ENCODE results near the gene FNBP1L.

FNBP1L gene

DNA sequence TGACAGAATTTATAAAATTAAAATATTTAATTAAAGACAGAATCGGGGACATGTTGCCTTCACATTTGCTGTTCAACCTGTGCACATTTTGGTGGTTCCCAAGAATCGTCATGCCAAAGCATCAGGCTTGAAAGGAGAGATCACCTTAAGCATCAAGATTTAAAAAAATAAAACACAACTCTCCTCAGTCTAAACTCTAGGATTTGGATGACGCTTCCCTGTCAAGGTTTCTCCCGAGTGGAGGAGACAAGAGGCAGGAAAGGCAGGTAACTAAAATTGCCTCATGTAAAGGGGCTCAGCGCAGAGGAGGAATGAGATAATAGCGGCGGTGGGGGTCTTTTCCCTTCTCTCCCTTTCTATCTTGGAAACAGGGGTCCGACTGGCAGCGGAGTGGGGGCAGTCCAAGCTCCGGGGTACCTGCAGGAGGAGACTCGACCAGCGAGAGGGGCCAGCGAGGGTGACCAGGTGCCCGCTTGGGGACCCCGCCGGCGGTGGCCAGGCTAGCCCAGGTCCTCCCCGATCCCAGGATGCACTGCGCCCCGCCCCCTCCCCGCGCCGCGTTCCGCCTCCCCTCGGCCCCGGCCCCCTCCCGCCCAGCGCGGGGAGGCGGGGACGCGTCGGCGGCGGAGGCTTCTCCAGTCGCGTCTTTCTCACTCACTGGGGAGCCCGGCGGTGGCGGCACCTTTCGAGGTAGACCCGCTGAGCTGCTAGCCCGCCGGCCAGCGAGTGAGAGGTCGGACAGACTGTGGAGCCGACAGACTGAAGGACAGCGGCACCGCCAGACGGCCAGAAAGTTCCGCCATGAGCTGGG lies at the start of gene FNBP1L:
Gene FNBP1L, plus strand, starts transcription at position 638 of the 811 bp plus-strand sequence. Its CDS starts 164 bp downstream, at position 802.
- FAIRE-seq: no peak

DNA sequence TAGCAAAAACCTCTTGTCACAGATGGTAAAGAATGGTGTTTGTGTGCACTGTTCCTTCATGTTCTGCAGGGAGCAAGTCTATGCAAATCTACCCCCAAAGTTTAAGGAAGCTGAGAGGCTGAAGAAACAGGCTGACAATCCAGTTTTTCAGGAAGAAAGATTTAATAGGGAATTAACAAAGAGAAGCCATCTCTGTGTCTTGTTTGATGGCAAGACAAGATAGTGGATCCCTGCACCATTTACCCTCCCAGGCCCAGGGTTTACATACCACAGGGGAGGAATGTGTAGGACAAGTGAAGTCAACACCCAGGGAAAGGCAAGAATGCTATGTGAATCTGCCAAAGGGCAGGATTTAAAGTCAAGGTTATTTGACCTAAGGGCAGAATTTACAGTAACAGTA lies 48.1 kb upstream of the FNBP1L start:
- FAIRE-seq: no peak

DNA sequence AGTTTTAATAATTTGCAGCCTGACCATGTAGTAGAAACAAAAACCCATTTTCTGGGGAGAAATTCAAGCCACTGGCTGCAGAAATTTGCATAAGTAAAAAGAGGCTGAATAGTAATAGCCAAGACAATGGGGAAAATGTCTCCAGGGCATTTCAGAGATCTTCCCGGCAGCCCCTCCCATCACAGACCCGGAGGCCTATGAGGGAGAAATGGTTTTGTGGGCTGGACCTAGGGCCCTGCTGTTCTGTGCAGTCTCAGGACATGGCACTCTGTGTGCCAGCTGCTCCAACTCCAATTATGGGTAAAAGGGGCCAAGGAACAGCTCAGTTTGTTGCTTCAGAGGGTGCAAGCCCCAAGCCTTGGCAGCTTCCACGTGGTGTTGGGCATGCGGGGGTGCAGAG lies 39.7 kb upstream of the FNBP1L start:
- no peak for FAIRE-seq

DNA sequence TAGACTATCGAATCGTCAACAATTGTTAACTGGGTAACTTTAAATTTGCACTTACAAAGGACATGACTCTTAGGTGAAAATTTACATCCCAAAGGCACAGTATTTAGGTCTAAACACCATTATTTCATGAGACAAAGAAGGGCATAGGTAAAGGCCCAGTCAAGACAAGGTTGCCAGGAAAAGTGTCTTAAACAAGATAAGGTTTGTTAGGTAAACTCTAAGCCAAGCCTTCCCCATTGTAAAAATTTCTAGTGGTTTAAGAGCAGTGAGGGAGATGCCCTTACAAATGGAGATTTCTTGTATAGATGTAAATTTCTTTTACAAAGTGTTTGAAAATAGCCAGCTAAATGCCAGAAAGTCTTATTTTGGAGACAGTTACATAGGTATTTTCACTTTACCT lies 36.9 kb upstream of the FNBP1L start:
- no peak for FAIRE-seq

DNA sequence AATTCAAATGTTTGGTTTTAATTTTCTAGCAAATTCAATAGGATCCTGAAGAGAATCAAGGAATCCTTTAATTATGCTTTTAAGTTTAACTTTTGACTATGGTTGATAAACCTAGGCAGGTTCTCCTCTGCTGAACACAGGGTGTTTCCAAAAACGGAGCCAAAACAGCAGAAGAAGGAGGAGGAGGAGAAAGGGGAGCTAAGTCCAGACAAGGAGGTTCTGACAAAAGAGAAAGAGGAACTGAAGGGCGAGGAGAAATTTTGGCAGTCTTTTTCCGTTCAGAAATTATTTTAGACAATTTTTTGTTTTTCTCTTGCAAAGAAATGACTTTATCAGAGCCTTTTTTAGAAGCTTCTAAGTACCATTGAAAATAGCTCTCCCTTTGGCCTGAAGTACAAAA lies 33.2 kb upstream of the FNBP1L start:
- no peak for FAIRE-seq

DNA sequence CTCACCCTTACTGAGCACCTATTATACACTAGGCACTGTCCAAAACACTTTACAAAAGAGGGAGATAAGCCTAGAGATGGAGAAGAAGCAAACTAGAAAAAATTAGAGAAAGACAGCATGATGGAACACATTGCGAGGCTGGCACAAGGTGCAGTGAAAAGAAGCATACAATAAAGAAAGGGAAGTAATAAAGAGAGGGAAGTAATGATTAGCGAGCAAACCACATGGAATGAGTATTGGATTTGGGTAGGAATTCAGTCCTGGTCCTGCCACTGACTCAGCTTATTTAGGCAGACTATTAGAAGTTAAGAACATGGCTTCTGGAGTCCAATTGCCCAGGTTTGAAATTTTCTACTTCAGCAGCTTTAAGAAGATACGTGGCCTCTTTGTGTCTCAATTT lies 32.6 kb upstream of the FNBP1L start:
- FAIRE-seq: no peak

DNA sequence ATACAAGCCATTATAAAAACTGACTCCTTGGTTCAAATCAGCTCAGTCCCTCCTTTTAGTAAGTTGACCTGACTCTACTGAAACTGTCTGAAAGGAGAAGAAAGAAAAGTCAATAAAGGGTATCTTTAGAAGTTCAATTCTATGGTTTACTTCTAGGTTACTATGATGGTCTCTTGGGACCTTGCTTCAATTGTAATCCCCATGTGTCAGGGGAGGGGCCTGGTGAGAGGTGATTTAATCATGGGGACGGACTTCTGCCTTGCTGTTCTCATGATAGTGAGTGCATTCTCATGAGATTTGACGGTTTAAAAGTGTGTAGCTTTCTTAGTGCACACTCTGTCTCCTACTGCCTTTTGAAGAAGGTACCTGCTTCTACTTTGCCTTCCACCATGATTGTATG lies 31.7 kb upstream of the FNBP1L start:
- no peak for FAIRE-seq

DNA sequence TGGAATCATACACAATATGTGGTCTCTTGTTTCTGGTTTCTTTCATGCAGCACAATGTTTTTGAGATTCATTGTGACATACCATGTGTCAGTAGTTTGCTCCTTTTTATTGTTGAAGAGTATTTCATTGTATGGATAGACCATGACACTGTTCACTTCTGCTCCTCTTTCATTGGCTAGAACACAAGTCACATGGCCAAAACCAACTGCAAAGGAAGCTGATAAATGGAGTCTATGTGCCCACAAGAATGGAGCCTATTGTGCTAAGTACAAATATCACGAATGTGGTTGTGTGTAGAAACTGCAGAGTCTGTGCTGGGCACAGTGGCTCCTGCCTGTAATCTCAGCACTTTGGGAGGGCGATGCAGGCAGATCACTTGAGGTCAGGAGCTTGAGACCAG lies 28.6 kb upstream of the FNBP1L start:
- no peak for FAIRE-seq

DNA sequence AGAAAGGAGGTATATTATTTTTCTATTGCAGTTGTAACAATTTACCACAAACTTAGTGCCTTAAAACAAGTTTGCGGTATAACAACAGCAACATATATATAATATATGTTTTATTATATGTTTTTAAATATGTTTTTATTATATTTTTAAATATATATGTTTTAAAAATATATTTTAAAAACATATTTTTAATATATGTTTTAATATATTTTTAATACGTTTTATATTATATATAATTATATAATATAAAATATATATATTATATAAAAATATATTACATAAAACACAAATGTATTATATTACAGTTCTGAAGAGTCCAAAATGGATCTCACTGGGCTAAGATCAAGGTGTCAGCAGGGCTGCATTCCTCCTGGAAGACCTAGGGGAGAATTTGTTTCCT lies 27.5 kb upstream of the FNBP1L start:
- FAIRE-seq: peak; percentile 95

DNA sequence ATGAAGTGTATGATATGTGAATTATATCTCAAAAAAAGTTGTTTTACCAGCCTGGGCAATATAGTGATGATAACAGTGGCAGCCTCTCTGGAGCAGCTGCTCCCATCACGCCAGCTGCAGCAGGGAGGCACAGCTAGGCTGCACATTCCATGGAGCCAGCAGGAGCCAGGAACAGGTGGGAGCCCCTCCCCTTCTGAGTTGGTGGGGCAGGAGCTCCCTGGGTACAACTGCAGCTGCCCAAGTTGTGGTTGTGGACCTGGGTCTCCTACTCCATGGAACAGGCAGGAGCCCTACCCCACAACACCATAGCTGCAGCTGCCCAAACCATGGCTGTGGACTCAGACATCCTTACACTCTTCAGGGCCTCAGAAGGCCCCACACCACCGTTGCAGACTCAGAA lies 21.7 kb upstream of the FNBP1L start:
- FAIRE-seq: no peak

DNA sequence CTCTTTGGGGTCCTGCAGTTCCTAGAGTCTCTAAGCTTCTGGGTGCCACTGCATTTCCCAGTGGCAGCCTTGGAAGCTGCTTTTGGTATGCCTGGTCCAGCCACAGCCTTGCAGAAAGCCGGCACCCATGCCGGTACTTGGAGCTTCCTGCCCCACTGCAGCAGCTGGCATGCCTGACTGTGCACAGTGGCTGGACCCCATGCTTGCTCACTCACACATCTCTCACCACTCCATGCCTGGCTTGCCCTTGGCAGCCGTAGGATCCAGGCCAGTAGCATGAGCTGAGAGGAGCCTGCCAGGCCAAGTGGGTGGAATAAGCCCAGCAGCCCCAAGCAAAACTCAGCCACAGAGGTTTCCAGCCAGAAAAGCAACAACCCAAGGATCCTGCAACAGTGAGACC lies 20.3 kb upstream of the FNBP1L start:
- no peak for FAIRE-seq

DNA sequence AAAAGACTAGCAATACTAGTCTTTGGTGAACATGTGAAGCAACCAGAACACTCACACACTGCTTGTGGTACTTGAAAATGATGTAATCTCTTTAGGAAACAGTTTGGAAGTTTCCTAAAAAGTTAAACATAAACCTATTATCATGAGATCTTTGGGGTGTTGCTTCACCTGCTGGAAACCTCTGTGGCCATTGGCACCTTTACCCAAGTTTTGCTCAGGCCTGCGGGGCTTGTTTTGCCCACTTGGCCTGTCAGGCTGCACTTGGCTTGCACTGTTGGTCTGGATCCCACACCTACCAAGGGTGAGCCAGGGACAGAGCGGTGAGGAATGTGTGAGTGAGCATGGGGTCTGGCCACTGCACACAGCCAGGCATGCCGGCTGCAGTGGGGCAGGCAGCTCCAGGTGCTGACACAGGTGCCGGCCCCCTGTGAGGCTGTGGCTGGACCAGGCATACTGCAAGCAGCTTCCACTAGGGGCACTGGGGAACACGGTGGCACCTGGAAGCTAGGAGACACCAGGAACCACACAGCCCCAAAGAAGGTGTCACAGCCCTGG lies 14.4 kb upstream of the FNBP1L start:
- no peak for FAIRE-seq

DNA sequence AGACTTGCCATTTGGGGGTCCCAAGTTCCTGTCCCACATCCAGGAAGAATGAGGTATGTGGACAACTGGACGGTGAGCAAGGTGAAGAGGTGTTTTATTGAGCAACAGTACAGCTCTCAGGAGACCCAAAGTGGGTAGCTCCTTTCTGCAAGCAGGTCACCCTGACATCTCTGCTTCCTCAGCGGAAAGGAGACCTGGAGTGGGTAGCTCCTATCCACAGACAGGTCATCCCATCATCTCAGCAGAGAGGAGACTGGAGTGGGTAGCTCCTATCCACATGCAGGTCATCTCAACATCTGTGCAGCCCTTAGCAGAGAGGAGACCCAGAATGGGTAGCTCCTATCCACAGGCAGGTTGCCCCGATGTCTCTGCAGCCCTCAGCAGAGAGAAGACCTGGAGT lies 13.8 kb upstream of the FNBP1L start:
- no peak for FAIRE-seq

DNA sequence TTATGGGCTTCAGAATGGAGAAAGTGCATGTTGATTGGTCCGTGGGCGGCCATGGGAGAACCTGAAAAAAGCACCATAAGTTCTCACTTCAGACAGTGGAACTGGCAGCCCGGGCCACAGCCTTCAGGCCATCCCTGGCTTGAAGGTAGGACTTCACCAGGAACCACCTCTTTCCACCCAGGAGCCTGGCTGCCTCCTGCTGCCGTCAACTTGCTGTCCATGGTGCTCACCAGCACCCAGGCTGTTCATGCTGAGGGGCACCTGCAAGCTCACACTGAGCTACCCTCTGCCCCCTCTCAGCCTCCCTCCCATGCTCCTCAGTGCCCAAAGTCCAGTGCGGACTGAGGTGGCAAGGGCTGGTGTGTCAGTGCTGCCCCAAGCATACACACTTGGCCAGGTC lies 12.9 kb upstream of the FNBP1L start:
- FAIRE-seq: no peak

DNA sequence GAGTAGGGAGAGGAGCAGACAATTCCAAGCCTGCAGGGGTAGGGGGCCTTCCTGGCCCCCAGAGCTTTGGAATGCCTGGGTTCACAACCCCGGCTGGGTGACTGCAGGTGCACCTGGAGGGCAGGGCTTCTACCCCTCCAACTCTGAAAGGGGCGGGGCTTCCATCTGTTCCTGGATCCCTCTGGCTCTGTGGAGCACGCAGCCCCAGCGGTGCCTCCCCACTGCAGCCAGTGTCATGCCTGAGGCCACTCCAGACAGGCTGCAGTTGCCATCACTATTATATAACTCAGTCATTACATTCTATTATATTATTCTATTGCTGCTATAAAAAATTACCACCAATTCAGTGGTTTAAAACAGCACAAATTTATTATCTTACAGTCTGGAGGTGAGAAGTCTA lies 12.5 kb upstream of the FNBP1L start:
- no peak for FAIRE-seq

DNA sequence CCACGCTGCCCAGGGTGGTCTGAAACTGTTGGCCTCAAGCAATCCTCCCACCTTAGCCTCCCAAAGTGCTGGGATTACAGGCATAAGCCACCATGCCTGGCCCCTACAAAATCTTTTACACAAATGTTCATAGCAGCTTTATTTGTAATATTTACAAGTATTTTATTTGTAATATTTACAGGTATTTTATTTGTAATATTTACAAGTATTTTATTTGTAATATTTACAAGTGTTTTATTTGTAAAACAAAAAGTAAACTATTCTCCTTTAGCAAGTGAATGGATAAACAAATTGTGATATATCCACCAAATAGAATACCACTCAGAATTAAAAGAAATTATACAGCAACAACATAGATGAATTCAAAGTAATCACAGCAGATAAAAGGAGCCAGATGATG lies 11.4 kb upstream of the FNBP1L start:
- FAIRE-seq: no peak

DNA sequence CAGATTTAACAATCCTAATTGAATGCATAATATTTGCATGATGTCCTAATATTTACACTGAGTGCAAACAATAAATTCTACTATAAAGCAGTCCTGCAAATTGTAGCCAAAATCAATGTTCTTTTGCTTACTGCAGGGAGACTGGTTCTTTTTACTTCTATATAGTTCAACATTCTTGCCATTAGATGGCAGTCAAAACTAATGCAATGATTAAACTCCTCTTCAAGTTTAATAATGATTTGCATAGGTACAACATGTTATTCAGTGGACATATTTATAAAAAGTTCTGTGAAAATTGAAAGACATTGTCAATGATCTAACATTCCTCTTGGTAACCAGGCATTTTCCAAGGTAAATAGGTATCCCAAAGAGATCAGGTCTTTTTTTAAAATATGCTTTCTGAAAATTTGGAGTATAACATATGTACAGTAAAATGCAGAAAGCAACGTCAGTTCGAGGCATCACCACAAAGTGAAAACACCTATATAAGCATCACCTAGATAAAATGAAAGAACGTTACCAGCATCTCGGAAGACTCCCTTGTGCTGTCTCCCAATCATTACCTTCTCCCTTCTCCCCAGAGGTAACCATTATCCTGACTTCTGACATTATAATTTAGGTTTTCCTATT lies 9.8 kb upstream of the FNBP1L start:
- FAIRE-seq: peak; percentile 91

DNA sequence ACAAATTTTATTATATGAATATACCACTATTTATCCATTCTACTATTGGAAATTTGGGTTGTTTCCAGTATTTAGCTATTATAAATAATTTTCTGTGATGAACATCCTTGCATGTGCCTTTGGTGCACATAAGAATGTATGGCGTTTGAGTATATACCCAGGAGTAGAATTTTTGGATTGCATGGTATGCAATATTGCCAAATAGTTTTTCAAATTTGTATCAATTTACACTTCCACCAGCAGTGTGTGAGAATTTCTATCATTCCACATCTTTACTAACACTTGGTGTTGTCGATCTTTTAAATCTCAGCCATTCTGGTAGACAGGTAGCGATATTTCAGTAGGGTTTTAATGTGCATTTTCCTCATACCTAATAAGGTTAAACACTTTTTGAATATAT lies 9.2 kb upstream of the FNBP1L start:
- FAIRE-seq: no peak

DNA sequence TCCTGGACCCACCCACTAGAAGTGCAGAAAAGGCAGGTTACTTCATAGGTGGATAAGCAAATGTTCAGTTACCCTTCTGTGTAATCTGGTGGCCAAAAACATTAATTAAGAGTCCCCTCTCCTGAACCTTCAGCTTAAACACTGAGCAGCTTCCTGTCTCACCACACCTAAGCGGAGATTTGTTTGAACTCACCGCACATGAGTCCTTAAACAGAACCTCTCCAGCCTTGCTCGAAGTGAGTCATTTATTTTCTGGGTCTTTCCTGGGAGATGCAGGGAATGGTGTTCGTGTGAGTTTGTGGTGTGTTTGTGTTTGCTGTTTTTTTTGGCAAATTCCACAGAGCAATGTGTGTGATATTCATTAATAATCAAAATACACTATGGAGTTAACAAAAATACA lies 7.6 kb upstream of the FNBP1L start:
- no peak for FAIRE-seq

DNA sequence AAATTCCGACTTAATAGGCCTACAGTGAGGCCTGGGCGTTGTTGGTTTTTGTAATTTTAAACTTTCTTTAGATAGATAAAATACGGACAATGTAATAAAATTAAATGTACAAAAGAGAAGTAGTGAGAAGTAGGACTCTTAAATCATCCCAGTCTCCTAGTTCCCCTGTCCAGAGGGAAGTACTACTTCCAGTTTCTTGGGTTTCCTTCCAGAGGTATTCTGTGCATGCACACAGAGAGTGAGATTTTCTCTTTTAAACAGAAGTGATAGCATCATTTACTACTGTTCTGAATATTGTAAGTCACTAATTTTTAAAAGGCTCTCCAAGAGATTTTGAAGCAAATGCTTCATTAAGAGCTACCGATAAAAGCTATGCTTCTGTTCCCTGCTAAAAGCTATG lies 7.2 kb upstream of the FNBP1L start:
- FAIRE-seq: no peak

DNA sequence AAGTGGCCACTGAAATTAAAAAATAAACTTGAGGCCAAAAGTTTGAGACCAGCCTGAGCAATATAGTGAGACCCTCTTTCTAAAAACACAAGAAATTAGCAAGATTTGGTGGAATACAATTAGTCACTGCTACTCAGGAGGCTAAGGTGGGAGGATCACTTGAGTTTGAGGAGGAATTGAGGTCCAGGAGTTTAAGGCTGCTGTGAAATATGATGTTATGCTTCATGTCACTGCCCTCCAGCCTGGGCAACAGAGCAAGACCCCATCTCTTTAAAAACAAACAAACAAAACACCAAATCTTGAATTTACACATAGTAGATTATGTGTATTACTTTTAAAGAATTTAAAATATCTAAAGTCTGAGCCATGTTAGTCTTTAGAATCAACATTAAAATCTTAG lies 6.3 kb upstream of the FNBP1L start:
- FAIRE-seq: no peak

DNA sequence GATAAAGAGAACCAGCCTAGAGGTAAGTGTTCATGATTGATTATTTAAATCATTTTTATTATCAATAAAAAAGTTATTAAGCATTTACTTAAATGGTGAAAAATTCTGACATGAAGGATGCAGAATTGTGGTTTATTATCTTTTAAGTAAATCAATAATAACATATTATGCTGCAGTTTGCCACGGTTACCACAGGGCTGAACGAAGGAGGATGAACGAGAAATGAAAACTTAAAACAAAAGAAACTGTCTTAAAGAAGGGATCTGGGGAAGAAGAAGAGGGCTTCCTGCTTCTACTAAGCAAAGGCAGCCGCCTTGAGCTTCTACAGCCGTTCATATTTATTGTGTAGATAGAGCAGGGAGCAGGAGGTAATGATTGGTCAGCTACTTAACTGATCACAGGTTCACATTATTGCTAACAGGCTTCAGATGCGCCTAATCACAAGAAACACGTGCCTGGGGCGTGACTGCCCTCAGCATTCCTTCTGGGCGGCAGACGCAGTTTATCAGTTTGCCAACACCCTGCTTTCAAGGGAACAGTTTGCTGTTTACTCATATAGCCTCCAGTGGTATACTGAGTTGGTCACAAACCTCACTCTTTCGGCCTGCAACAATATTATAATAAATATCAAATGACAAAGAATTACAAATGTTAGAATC lies 5.8 kb upstream of the FNBP1L start:
- FAIRE-seq: no peak

DNA sequence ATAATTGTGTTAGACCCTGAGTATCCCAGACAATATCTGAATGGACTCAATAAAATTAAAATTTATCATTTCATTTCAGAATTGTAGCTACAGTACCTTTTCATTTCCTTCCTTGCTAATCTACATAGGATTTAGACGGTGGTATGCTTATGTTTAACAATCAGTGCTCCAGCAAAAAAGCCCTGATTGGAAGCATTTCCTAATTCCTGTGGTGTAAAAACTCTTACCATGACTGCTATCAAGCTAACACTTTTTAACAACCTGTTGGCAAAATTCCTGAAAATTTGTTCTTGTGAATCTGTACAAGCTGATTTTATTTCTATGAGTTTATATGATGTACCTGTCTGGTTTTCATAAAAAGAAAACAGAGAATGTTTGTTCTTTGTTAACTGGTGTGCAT lies 5.2 kb upstream of the FNBP1L start:
- no peak for FAIRE-seq

DNA sequence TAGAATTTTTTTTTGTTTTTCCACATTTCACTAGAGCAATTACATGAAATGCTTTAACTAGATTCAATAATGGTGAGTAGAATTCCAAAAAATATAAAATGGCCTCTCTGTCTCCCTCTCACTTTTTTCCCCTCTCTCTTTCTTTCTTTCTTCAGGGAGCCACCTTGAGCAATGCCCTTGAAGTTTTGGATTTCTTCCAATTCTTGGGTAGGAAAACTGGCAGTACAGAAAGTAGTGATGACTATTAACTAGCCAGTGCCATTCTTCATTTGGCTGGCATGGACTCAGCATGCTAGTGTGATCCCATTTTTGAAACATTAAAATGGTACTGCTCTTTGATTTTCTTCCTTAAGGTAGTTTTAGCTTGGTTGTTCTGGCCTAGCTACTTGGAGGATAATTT lies 4.5 kb upstream of the FNBP1L start:
- FAIRE-seq: no peak
